CD4-positive, alpha-beta T cell treated with Interleukin-4 for 1 hour (primary cell): ENCODE data around the gene DIAPH3.

Source experiments
- DNase-seq, 2 donors: peaks; one replicate each; pipeline ENCODE4 v3.0.0-alpha.2; 2020 to 2022

DIAPH3 gene

GRCh38 chr13:60018536-60018935, 145.2 kb downstream of the DIAPH3 start:
- DNase-seq = no peak

- DNase-seq = no peak
Observed at GRCh38 chr13:60016229-60016628, 147.5 kb downstream of the DIAPH3 start.

- DNase-seq = no peak
Observed at GRCh38 chr13:60013166-60013565, 150.6 kb downstream of the DIAPH3 start.

GRCh38 chr13:60012488-60012887, 151.2 kb downstream of the DIAPH3 start:
- DNase-seq = no peak

- DNase-seq = peak in 1 of 2 donors; percentile 3
Observed at GRCh38 chr13:60009300-60010253, 154.2 kb downstream of the DIAPH3 start.

- DNase-seq = no peak
Observed at GRCh38 chr13:60001889-60002288, 161.8 kb downstream of the DIAPH3 start.

- DNase-seq = no peak
Observed at GRCh38 chr13:60000976-60001375, 162.8 kb downstream of the DIAPH3 start.

GRCh38 chr13:60000081-60000480, 163.6 kb downstream of the DIAPH3 start:
- no peak for DNase-seq

- no peak for DNase-seq
Observed at GRCh38 chr13:59997976-59998375, 165.8 kb downstream of the DIAPH3 start.

GRCh38 chr13:59996461-59996980, 167.2 kb downstream of the DIAPH3 start:
- DNase-seq = no peak

- no peak for DNase-seq
Observed at GRCh38 chr13:59991395-59991794, 172.3 kb downstream of the DIAPH3 start.

- no peak for DNase-seq
Observed at GRCh38 chr13:59982631-59983382, 180.9 kb downstream of the DIAPH3 start.

GRCh38 chr13:59979589-59979988, 184.1 kb downstream of the DIAPH3 start:
- no peak for DNase-seq

GRCh38 chr13:59978862-59979261, 184.9 kb downstream of the DIAPH3 start:
- DNase-seq = no peak

- no peak for DNase-seq
Observed at GRCh38 chr13:59976856-59977255, 186.9 kb downstream of the DIAPH3 start.

GRCh38 chr13:59975807-59976435, 187.8 kb downstream of the DIAPH3 start:
- DNase-seq = no peak

GRCh38 chr13:59970847-59971246, 192.9 kb downstream of the DIAPH3 start:
- no peak for DNase-seq

GRCh38 chr13:59963827-59964226, 199.9 kb downstream of the DIAPH3 start:
- no peak for DNase-seq

- no peak for DNase-seq
Observed at GRCh38 chr13:59963383-59963782, 200.3 kb downstream of the DIAPH3 start.

GRCh38 chr13:59962343-59962742, 201.4 kb downstream of the DIAPH3 start:
- no peak for DNase-seq

GRCh38 chr13:59960683-59961082, 203.0 kb downstream of the DIAPH3 start:
- DNase-seq = no peak

- no peak for DNase-seq
Observed at GRCh38 chr13:59957438-59957837, 206.3 kb downstream of the DIAPH3 start.

- no peak for DNase-seq
Observed at GRCh38 chr13:59954601-59955000, 209.1 kb downstream of the DIAPH3 start.
